ENCODE results near the gene TCF12. TPM values are rescaled to one million over a fixed set of nuclear protein-coding genes. Genes with fewer than 3 reads are reported as not detected.

TCF12 gene
- polyA plus RNA-seq, 3 donors = 15.8 to 52.5 (median 27.6) TPM

DNA sequence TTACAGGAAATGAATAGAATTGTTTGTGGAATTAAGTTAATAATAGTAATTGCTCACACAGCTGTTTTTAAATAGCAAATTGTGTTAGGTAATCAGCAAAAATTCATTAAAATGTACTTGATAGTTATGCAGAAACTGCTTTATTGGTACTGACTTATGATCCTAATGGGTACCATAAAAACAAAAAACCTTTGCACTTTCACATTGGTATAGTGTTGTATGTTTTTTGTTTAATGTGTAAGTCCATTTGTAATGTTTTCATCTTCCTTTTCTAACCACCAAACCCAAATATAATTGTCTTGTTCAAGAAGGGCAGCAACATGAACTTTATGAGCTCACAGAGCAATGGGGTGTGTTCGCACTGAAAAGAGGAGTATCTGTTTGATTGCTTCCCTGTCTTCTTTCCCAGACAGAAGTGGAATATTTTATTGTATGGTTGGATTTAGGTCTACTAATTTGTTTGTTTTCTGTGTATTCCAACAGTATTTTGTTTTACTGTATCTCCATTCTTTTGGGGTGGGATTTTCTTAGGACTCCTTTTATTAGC lies 135.8 kb downstream of the TCF12 start:
- H3K27ac Mint-ChIP-seq = no peak overlapping the region
- H3K9me3 ChIP-seq (replicated peaks in 1 of 2; ENCODE audit: control insufficient read depth in 1 of 2, insufficient read depth in 1 of 2, low read length in 2 of 2) = no peaks in the 10 kb centered on the region
- H4K20me1 ChIP-seq (ENCODE audit: insufficient read depth, low read length) = peaks cover 90% of the 10 kb centered on the region
- H3K36me3 Mint-ChIP-seq = peaks cover 0 to 2% of the 10 kb centered on the region in 2 donors
- H3K27me3 Mint-ChIP-seq (ENCODE audit: low read depth in 3 of 3) = no peaks in the 10 kb centered on the region
- no peak overlapping the region for H3K27ac ChIP-seq (ENCODE audit: low read depth in 1 of 2, low read length in 2 of 2)
- DNase-seq = no peak
- peaks cover 25% of the 10 kb centered on the region for H3K4me1 Mint-ChIP-seq
- no CpG with 5 or more reads among the region's 1 CpG for WGBS (ENCODE audit: insufficient coverage)
- intact Hi-C loops (cut with micrococcal nuclease) = no loop called here
- no peak overlapping the region for H3K9ac ChIP-seq (ENCODE audit: insufficient read depth, low read length, poor library complexity, severe bottlenecking)
- no peak overlapping the region for H3K4me3 ChIP-seq (replicated peaks in 1 of 3; ENCODE audit: low read depth in 2 of 3, low read length in 3 of 3)
- no peak for TF ChIP-seq CTCF (IDR thresholded peaks at IDR 0.05)
- H3K27me3 ChIP-seq (ENCODE audit: control insufficient read depth in 2 of 2, insufficient read depth in 2 of 2, low read length in 2 of 2) = no peaks in the 10 kb centered on the region
- no peak overlapping the region for H3K4me3 Mint-ChIP-seq
- H3K4me2 ChIP-seq (replicated peaks; ENCODE audit: extremely low read depth, low read length, poor library complexity, severe bottlenecking) = no peak overlapping the region
- no peaks in the 10 kb centered on the region for H3K9me3 Mint-ChIP-seq
- H3K79me2 ChIP-seq (ENCODE audit: insufficient read depth, low read length) = peaks cover 83% of the 10 kb centered on the region
- H3K36me3 ChIP-seq (replicated peaks in 1 of 2; ENCODE audit: control insufficient read depth in 1 of 2, insufficient read depth in 2 of 2, low read length in 2 of 2) = no peaks in the 10 kb centered on the region
- H2AFZ ChIP-seq (ENCODE audit: insufficient read depth, low read depth, low read length, poor library complexity, severe bottlenecking) = no peak overlapping the region
- H3K4me1 ChIP-seq (ENCODE audit: control insufficient read depth in 1 of 2, insufficient read depth in 2 of 2, low read length in 2 of 2) = no peaks in the 10 kb centered on the region

GRCh38 chr15:57056357-57056756 lies 137.9 kb downstream of the TCF12 start:
- no peaks in the 10 kb centered on the region for H3K36me3 ChIP-seq (replicated peaks in 1 of 2; ENCODE audit: control insufficient read depth in 1 of 2, insufficient read depth in 2 of 2, low read length in 2 of 2)
- no peak overlapping the region for H3K4me2 ChIP-seq (replicated peaks; ENCODE audit: extremely low read depth, low read length, poor library complexity, severe bottlenecking)
- Mint-ChIP-seq H3K27me3 (ENCODE audit: low read depth in 3 of 3) (no peaks in the 10 kb centered on the region), H3K27ac (no peak overlapping the region), H3K36me3 (peaks cover 0 to under 1% of the 10 kb centered on the region in 2 donors), H3K9me3 (no peaks in the 10 kb centered on the region), H3K4me3 (no peak overlapping the region), H3K4me1 (peaks cover 24% of the 10 kb centered on the region)
- H3K4me1 ChIP-seq (ENCODE audit: control insufficient read depth in 1 of 2, insufficient read depth in 2 of 2, low read length in 2 of 2) = no peaks in the 10 kb centered on the region
- no peak overlapping the region for H2AFZ ChIP-seq (ENCODE audit: insufficient read depth, low read depth, low read length, poor library complexity, severe bottlenecking)
- H3K9me3 ChIP-seq (replicated peaks in 1 of 2; ENCODE audit: control insufficient read depth in 1 of 2, insufficient read depth in 1 of 2, low read length in 2 of 2) = no peaks in the 10 kb centered on the region
- H3K79me2 ChIP-seq (ENCODE audit: insufficient read depth, low read length) = peaks cover 75% of the 10 kb centered on the region
- no peak overlapping the region for H3K9ac ChIP-seq (ENCODE audit: insufficient read depth, low read length, poor library complexity, severe bottlenecking)
- WGBS (ENCODE audit: insufficient coverage) = no CpG with 5 or more reads among the region's 7 CpGs
- DNase-seq = no peak
- no peak overlapping the region for H3K27ac ChIP-seq (ENCODE audit: low read depth in 1 of 2, low read length in 2 of 2)
- intact Hi-C loops (cut with micrococcal nuclease) = no loop called here
- no peak overlapping the region for H3K4me3 ChIP-seq (replicated peaks in 1 of 3; ENCODE audit: low read depth in 2 of 3, low read length in 3 of 3)
- no peak for TF ChIP-seq CTCF (IDR thresholded peaks at IDR 0.05)
- H4K20me1 ChIP-seq (ENCODE audit: insufficient read depth, low read length) = peaks cover 86% of the 10 kb centered on the region
- no peaks in the 10 kb centered on the region for H3K27me3 ChIP-seq (ENCODE audit: control insufficient read depth in 2 of 2, insufficient read depth in 2 of 2, low read length in 2 of 2)

All from CD14-positive monocyte (primary cell).